GM12878 (cell line): Measurements from ENCODE around the gene IBSP. TPM values are rescaled to one million over a fixed set of nuclear protein-coding genes. Genes with fewer than 3 reads are reported as not detected.

Source experiments
- ATAC-seq: fragments of 200-7000 bp; cut with Tn5 transposase; 3 replicates; pipeline ENCODE4 v1.9.1; 2020; ENCODE audit warnings: mild to moderate bottlenecking, moderate library complexity
- BruUV-seq: library from RNA; stranded (reverse); fragments of 400-500 nt; replicated peaks from 2 replicates; lab custom pipeline; 2021; lab: Mats Ljungman, UMichigan
- CTCF ChIA-PET: fragments of 300-600 bp; sonication (Branson Sonifier 250); formaldehyde crosslinking; extraction: SDS; loops from one replicate; lab custom pipeline; 2021; ENCODE audit warnings: inconsistent platforms; lab: Yijun Ruan, JAX
- POLR2A ChIA-PET: fragments of 350-600 bp; formaldehyde crosslinking; extraction: SDS; loops from one replicate; lab custom pipeline; 2021; ENCODE audit warnings: inconsistent platforms; lab: Charles Lee
- RAD21 ChIA-PET: fragments of 300-600 bp; sonication (Branson Sonifier 250); formaldehyde crosslinking; loops from one replicate; lab custom pipeline; 2023; ENCODE audit warnings: antibody characterized with exemption; ENCODE audit not compliant: unreplicated experiment; lab: Charles Lee
- SMC1A ChIA-PET: fragments of 300-600 bp; sonication (Branson Sonifier 250); formaldehyde crosslinking; loops from one replicate; lab custom pipeline; 2023; ENCODE audit not compliant: unreplicated experiment, uncharacterized antibody; lab: Charles Lee
- DNase-seq: peaks from one replicate; pipeline ENCODE4 v3.0.0-alpha.2; 2011; ENCODE audit warnings: low read depth, low spot score
- FAIRE-seq: peaks from 3 replicates; lab custom pipeline; 2011; peaks lifted over from hg19 to GRCh38; lab: Jason Lieb, UNC
- H2AFZ ChIP-seq: 2 replicates; pipeline ENCODE4 v1.6.0; 2011; ENCODE audit warnings: low read depth, low read length, control low read depth; ENCODE audit not compliant: control insufficient read depth
- H3K27ac ChIP-seq: 2 replicates; pipeline ENCODE4 v1.5.1; 2011; ENCODE audit warnings: control low read depth; ENCODE audit not compliant: control insufficient read depth, insufficient read depth
- H3K27me3 ChIP-seq, 2 experiments: replicated peaks in 1 of 2; 2 replicates each; pipeline versions ENCODE4 v1.6.0 to v1.6.1; 2011; ENCODE audit warnings: low read length in 1 of 2; ENCODE audit not compliant: control insufficient read depth in 2 of 2, insufficient read depth in 2 of 2
- H3K36me3 ChIP-seq, 2 experiments: 2 replicates each; pipeline ENCODE4 v1.5.1; 2011; ENCODE audit warnings: low read length in 1 of 2; ENCODE audit not compliant: control insufficient read depth in 2 of 2, insufficient read depth in 2 of 2
- H3K4me1 ChIP-seq: 2 replicates; pipeline ENCODE4 v1.6.1; 2011; ENCODE audit warnings: mild to moderate bottlenecking, low read length, moderate library complexity, mixed read lengths; ENCODE audit not compliant: control insufficient read depth, insufficient read depth
- H3K4me2 ChIP-seq: 2 replicates; pipeline ENCODE4 v1.6.0; 2011; ENCODE audit warnings: control low read depth; ENCODE audit not compliant: control insufficient read depth, insufficient read depth
- H3K4me3 ChIP-seq: fragments of 200-600 bp; sonication (generic); 2 replicates; pipeline ENCODE4 v1.5.1; 2016
- H3K79me2 ChIP-seq: 2 replicates; pipeline ENCODE4 v1.6.0; 2011; ENCODE audit warnings: low read length; ENCODE audit not compliant: control insufficient read depth, insufficient read depth
- H3K9ac ChIP-seq: 2 replicates; pipeline ENCODE4 v1.8.0; 2011; ENCODE audit warnings: low read length, control low read depth, mixed read lengths; ENCODE audit not compliant: control insufficient read depth, insufficient read depth
- H3K9me3 ChIP-seq: replicated peaks from 3 replicates; pipeline ENCODE4 v1.5.1; 2011; ENCODE audit warnings: mild to moderate bottlenecking, low read length; ENCODE audit not compliant: control insufficient read depth, insufficient read depth
- H4K20me1 ChIP-seq: 2 replicates; pipeline ENCODE4 v1.6.0; 2011; ENCODE audit not compliant: control insufficient read depth, insufficient read depth
- CBX5 ChIP-seq: sonication (generic); IDR thresholded peaks from 2 replicates; pipeline ENCODE4 v1.6.1; 2016; ENCODE audit warnings: low read depth, moderate library complexity, mild to moderate bottlenecking, inconsistent platforms
- CREB1 ChIP-seq: IDR thresholded peaks from 2 replicates; pipeline ENCODE4 v1.6.1; 2012; ENCODE audit warnings: low read depth, mild to moderate bottlenecking, inconsistent platforms
- CUX1 ChIP-seq: IDR thresholded peaks from 2 replicates; pipeline ENCODE4 v1.6.1; 2012; ENCODE audit warnings: improper control_type of control experiment, low read depth, low read length; ENCODE audit not compliant: insufficient replicate concordance
- MEF2A ChIP-seq: IDR thresholded peaks from 2 replicates; pipeline ENCODE4 v1.6.1; 2011; ENCODE audit warnings: low read depth, mild to moderate bottlenecking, low read length, moderate library complexity; ENCODE audit not compliant: insufficient read depth
- NR2C2 ChIP-seq: IDR thresholded peaks from 2 replicates; pipeline ENCODE4 v1.6.1; 2011; ENCODE audit warnings: borderline replicate concordance, low read depth; ENCODE audit not compliant: control insufficient read depth, insufficient read length
- WGBS: methylation state at CpG from one replicate; pipeline ENCODE4 v1.1.6; 2016; ENCODE audit warnings: low lambda C conversion rate; ENCODE audit not compliant: insufficient replicate concordance, insufficient coverage; ENCODE audit errors: missing lambda C conversion rate; 5-methylcytosine and 5-hydroxymethylcytosine counted together
- in situ Hi-C: fragments of 300-500 bp; cut with MboI; formaldehyde crosslinking; loops from 9 replicates; pipeline ENCODE4 v1.14.3; 2018; ENCODE audit warnings: mixed read lengths
- intact Hi-C: fragments of 100-400 bp; cut with micrococcal nuclease; formaldehyde crosslinking; loops from one replicate; pipeline ENCODE4 v1.14.2; 2022; ENCODE audit not compliant: unreplicated experiment
- polyA plus RNA-seq, 11 experiments: library from polyadenylated mRNA; depleted of rRNA in 4 of 11; unstranded in 6 of 11; stranded (reverse) in 5 of 11; fragments of >200 nt; fragmentation: Nextera tagmentation in 4 of 11; fragmentation: Illumina TruSeq in 1 of 11; extraction: Ambion mirVana in 4 of 11; extraction: Trizol in 1 of 11; gene quantifications; 1 replicate in 1 of 11; 2 replicates in 10 of 11; pipeline versions ENCODE4 v1.2.1 to v1.2.3, GENCODE V29; 2011 to 2016; ENCODE audit warnings: inconsistent platforms in 2 of 11, missing spikeins in 2 of 11, low read depth in 1 of 11
- total RNA-seq, 4 experiments: library from RNA; depleted of rRNA in 3 of 4; stranded (reverse); fragments of >200 nt in 3 of 4; fragmentation: Illumina TruSeq in 1 of 4; extraction: Trizol in 1 of 4; gene quantifications; 2 replicates each; pipeline versions ENCODE4 v1.2.1 to v1.2.3, GENCODE V29; 2013 to 2021
- TF ChIP-seq, protein P1 (sequence below): IDR thresholded peaks from 2 replicates; pipeline ENCODE4 v1.6.1; 2011; ENCODE audit warnings: low read depth, mild to moderate bottlenecking, low read length, moderate library complexity, borderline replicate concordance; ENCODE audit errors: extremely low read depth
- TF ChIP-seq, protein P2 (sequence below): IDR thresholded peaks from 2 replicates; pipeline ENCODE4 v1.6.1; 2011; ENCODE audit warnings: borderline replicate concordance, low read depth, mild to moderate bottlenecking, moderate library complexity, mixed read lengths, low read length; ENCODE audit not compliant: insufficient read depth; ENCODE audit errors: extremely low read length

Gene IBSP
- total and polyA plus RNA-seq, 10 of the 15 experiments (the other 5 are each of a cell fraction or from before 2014, with no cell fraction given): not detected

DNA sequence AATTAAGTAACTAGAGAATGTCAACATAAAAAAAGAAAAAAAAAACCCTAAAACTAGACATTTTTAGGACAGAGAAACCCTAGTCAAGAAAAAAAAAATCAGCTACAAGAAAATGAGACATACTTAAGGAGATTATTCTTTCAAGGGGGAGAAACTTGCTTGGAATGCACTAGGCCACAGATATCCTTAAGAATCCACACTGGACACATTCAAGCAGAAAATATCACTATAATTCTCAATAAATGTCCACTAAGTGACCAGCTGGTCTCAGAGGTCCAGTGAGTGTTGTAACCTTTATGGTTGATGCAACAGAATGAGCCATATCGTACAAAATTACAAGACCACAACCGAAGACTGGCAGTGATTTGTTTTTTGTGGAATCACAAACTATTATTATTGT lies 15.6 kb upstream of the IBSP start:
- intact Hi-C loops: no loop called here
- in situ Hi-C loops: no loop called here
- no peak overlapping the region for H3K9ac ChIP-seq

DNA sequence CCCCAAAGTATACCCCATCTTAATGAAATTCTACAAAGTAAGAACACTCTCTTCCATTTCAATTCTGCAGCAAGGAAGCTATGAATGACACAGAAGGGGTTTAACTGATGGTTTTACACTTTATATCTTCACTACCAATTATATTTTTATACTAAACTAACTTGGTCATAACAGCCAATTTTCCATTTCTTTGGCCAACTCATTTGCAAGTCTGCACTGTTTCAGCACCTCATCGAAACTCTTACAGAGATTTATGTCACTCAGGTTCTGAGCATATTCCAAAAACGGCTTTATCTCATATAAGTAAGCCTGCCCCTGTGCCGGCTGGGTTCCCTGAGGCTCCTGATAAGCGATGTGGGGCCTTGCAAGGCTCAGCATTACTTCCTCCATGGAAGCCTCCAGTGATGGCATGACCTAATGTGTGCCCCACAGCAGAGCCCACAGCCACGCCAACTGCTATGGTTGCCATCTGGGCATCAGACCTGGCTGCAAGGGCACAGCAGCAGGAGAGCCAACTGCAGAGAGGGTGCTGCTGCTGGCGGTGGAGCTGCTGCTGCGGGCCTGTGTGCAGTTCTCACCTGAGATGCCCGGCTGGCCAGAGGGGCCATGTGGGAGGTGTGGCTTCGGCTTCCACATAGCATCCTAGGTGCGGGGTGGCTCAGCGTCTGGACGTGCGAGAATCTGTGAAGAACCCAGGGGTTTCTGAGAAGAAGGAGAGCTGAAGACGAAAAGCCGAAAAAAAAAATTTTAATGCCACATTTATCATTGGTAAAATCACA lies 13.4 kb upstream of the IBSP start:
- CTCF ChIA-PET: no interaction called here
- FAIRE-seq: no peak
- TF ChIP-seq NR2C2 (no peak), CUX1 (no peak), MEF2A (no peak), CBX5 (no peak)
- TF ChIP-seq, protein P1, sequence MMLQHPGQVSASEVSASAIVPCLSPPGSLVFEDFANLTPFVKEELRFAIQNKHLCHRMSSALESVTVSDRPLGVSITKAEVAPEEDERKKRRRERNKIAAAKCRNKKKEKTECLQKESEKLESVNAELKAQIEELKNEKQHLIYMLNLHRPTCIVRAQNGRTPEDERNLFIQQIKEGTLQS: no peak

More for the DNA sequence above, 15.6 kb upstream of the IBSP start:
- no peak overlapping the region for H3K27ac ChIP-seq
- TF ChIP-seq, protein P2, sequence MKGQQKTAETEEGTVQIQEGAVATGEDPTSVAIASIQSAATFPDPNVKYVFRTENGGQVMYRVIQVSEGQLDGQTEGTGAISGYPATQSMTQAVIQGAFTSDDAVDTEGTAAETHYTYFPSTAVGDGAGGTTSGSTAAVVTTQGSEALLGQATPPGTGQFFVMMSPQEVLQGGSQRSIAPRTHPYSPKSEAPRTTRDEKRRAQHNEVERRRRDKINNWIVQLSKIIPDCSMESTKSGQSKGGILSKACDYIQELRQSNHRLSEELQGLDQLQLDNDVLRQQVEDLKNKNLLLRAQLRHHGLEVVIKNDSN: no peak
- TF ChIP-seq CREB1: no peak
- TF ChIP-seq, all 136 proteins: peak for 0
- FAIRE-seq (no peak), ATAC-seq (no peak), DNase-seq (no peak)
- Histone ChIP-seq H3K4me1 (no peaks in the 10 kb centered on the region), H4K20me1 (no peaks in the 10 kb centered on the region), H3K9me3 (no peaks in the 10 kb centered on the region), H3K36me3 (no peaks in the 10 kb centered on the region), H3K27me3 (no peaks in the 10 kb centered on the region), H3K79me2 (no peaks in the 10 kb centered on the region), H2AFZ (no peak overlapping the region), H3K4me3 (no peak overlapping the region), H3K4me2 (no peak overlapping the region)
- POLR2A ChIA-PET: no interaction called here
- CTCF ChIA-PET: no interaction called here
- RAD21 ChIA-PET: no interaction called here
- SMC1A ChIA-PET: no interaction called here
- 30% methylated on average over 2 of the region's 2 CpGs for WGBS
- BruUV-seq: no TSS peak

More for the DNA sequence above, 13.4 kb upstream of the IBSP start:
- Histone ChIP-seq H2AFZ (no peak overlapping the region), H3K9ac (no peak overlapping the region), H3K27me3 (no peaks in the 10 kb centered on the region), H3K27ac (no peak overlapping the region), H3K9me3 (no peaks in the 10 kb centered on the region), H3K4me2 (no peak overlapping the region), H3K79me2 (no peaks in the 10 kb centered on the region), H3K36me3 (no peaks in the 10 kb centered on the region), H3K4me3 (no peak overlapping the region), H4K20me1 (no peaks in the 10 kb centered on the region), H3K4me1 (no peaks in the 10 kb centered on the region)
- WGBS: 48% methylated on average over 15 of the region's 15 CpGs
- SMC1A ChIA-PET: no interaction called here
- BruUV-seq: no TSS peak
- intact Hi-C loops: no loop called here
- POLR2A ChIA-PET: no interaction called here
- in situ Hi-C loops: no loop called here
- DNase-seq: no peak
- RAD21 ChIA-PET: no interaction called here
- no peak for ATAC-seq
